ENCODE data around the gene TBCA. TPM values are rescaled to one million over a fixed set of nuclear protein-coding genes. Genes with fewer than 3 reads are reported as not detected.

TBCA gene
- total and polyA plus RNA-seq, 9 of the 15 experiments (the other 6 are each of a cell fraction or from before 2014, with no cell fraction given): 164 to 661 (median 334) TPM

DNA sequence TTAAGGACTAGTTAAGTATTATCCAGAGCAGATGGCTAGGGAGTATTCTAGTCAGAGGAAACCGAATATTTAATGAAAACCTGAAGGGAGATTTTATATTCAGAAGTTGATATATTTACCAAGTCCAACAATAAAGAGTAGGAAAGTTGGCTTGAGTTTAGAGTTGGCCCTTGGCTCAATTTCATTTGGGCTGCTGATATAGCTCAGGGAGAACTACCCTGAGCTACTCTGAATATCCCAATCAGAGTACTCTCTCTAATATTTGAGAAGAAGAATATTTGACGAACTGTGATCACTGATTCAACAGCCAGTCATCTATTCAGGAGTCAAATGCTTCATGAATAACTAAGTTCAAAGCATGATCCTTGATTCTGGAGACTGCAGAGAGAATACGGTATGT is 34.5 kb downstream of the TBCA start (continued):
- TF ChIP-seq, protein P1, sequence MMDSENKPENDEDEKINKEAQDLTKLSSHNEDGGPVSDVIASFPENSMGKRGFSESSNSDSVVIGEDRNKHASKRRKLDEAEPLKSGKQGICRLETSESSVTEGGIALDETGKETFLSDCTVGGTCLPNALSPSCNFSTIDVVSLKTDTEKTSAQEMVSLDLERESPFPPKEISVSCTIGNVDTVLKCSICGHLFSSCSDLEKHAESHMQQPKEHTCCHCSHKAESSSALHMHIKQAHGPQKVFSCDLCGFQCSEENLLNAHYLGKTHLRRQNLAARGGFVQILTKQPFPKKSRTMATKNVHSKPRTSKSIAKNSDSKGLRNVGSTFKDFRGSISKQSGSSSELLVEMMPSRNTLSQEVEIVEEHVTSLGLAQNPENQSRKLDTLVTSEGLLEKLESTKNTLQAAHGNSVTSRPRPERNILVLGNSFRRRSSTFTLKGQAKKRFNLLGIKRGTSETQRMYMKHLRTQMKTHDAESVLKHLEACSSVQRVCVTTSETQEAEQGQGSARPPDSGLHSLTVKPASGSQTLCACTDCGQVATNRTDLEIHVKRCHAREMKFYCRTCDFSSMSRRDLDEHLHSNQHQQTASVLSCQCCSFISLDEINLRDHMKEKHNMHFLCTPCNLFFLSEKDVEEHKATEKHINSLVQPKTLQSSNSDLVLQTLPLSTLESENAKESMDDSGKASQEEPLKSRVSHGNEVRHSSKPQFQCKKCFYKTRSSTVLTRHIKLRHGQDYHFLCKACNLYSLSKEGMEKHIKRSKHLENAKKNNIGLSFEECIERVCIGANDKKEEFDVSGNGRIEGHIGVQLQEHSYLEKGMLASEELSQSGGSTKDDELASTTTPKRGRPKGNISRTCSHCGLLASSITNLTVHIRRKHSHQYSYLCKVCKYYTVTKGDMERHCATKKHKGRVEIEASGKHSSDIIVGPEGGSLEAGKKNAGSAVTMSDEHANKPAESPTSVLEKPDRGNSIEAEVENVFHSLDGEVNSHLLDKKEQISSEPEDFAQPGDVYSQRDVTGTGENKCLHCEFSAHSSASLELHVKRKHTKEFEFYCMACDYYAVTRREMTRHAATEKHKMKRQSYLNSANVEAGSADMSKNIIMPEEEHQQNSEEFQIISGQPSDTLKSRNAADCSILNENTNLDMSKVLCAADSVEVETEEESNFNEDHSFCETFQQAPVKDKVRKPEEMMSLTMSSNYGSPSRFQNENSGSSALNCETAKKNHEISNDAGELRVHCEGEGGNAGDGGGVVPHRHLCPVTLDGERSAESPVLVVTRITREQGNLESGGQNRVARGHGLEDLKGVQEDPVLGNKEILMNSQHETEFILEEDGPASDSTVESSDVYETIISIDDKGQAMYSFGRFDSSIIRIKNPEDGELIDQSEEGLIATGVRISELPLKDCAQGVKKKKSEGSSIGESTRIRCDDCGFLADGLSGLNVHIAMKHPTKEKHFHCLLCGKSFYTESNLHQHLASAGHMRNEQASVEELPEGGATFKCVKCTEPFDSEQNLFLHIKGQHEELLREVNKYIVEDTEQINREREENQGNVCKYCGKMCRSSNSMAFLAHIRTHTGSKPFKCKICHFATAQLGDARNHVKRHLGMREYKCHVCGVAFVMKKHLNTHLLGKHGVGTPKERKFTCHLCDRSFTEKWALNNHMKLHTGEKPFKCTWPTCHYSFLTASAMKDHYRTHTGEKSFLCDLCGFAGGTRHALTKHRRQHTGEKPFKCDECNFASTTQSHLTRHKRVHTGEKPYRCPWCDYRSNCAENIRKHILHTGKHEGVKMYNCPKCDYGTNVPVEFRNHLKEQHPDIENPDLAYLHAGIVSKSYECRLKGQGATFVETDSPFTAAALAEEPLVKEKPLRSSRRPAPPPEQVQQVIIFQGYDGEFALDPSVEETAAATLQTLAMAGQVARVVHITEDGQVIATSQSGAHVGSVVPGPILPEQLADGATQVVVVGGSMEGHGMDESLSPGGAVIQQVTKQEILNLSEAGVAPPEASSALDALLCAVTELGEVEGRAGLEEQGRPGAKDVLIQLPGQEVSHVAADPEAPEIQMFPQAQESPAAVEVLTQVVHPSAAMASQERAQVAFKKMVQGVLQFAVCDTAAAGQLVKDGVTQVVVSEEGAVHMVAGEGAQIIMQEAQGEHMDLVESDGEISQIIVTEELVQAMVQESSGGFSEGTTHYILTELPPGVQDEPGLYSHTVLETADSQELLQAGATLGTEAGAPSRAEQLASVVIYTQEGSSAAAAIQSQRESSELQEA (IDR thresholded peaks at IDR 0.05; ENCODE audit: low read depth): no peak
- TF ChIP-seq MCM3 (IDR thresholded peaks at IDR 0.05): no peak
- TF ChIP-seq MECOM (CRISPR knock-in tag; IDR thresholded peaks at IDR 0.05): no peak
- TF ChIP-seq, protein P2, sequence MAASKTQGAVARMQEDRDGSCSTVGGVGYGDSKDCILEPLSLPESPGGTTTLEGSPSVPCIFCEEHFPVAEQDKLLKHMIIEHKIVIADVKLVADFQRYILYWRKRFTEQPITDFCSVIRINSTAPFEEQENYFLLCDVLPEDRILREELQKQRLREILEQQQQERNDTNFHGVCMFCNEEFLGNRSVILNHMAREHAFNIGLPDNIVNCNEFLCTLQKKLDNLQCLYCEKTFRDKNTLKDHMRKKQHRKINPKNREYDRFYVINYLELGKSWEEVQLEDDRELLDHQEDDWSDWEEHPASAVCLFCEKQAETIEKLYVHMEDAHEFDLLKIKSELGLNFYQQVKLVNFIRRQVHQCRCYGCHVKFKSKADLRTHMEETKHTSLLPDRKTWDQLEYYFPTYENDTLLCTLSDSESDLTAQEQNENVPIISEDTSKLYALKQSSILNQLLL (CRISPR knock-in tag; IDR thresholded peaks at IDR 0.05; ENCODE audit: borderline replicate concordance): no peak
- TF ChIP-seq BRD9 (IDR thresholded peaks at IDR 0.05; ENCODE audit: low read depth, partially characterized antibody): no peak
- no peak for TF ChIP-seq ZBED1 (IDR thresholded peaks at IDR 0.05)
